HCT116 (cell line): ENCODE measurements around the gene ZBTB16. TPM values are rescaled to one million over a fixed set of nuclear protein-coding genes. Genes with fewer than 3 reads are reported as not detected.

ENCODE experiments used
- ATAC-seq: fragments of 200-7000 bp; cut with Tn5 transposase; 2 replicates; pipeline ENCODE4 v1.9.1; 2020; ENCODE audit warnings: mild to moderate bottlenecking, moderate library complexity
- BruUV-seq: library from RNA; stranded (reverse); fragments of 400-500 nt; replicated peaks from 2 replicates; lab custom pipeline; 2021; lab: Mats Ljungman, UMichigan
- CTCF ChIA-PET: fragments of 300-600 bp; sonication (Branson Sonifier 250); formaldehyde crosslinking; loops from one replicate; lab custom pipeline; 2021; ENCODE audit warnings: antibody characterized with exemption; lab: Charles Lee
- POLR2A ChIA-PET: fragments of 300-600, 350-600 bp; sonication (Branson Sonifier 250); formaldehyde crosslinking; loops from one replicate; lab custom pipeline; 2021; ENCODE audit warnings: antibody characterized with exemption; lab: Charles Lee
- RAD21 ChIA-PET, 2 experiments: fragments of 300-600 bp; sonication (Branson Sonifier 250); formaldehyde crosslinking; loops; one replicate each; lab custom pipeline; 2023; ENCODE audit warnings: low total read pairs in 2 of 2; ENCODE audit not compliant: uncharacterized antibody in 2 of 2, unreplicated experiment in 2 of 2, low non-redundant PET in 1 of 2; lab: Charles Lee
- DNase-seq: peaks from one replicate; pipeline ENCODE4 v3.0.0-alpha.2; 2010; ENCODE audit warnings: low read depth, low spot score
- H2AFZ ChIP-seq: fragments of 200-600 bp; shearing (Covaris generic), sonication (generic); 2 replicates; pipeline ENCODE4 v1.6.1; 2017; ENCODE audit warnings: low read depth, mixed run types, mixed read lengths, antibody characterized with exemption, low read length; ENCODE audit not compliant: poor library complexity, severe bottlenecking
- H3K27ac ChIP-seq: 2 replicates; pipeline ENCODE4 v1.5.1; 2012; ENCODE audit warnings: low read depth, low read length
- H3K27me3 ChIP-seq: fragments of 200-600 bp; sonication (generic); 2 replicates; pipeline ENCODE4 v1.6.1; 2016; ENCODE audit warnings: mixed run types, low read length, mixed read lengths; ENCODE audit not compliant: insufficient read depth
- H3K36me3 ChIP-seq, 2 experiments: fragments of 200-500 bp in 1 of 2; fragments of 200-600 bp in 1 of 2; sonication (Bioruptor generic) in 1 of 2; sonication (generic) in 1 of 2; 2 replicates each; pipeline versions ENCODE4 v1.5.1 to v1.6.1; 2014 to 2016; ENCODE audit warnings: low read length in 2 of 2, inconsistent platforms in 1 of 2, mixed read lengths in 1 of 2, mixed run types in 1 of 2; ENCODE audit not compliant: insufficient read depth in 2 of 2, control insufficient read depth in 1 of 2
- H3K4me1 ChIP-seq, 2 experiments: fragments of 200-600 bp in 1 of 2; sonication (generic) in 1 of 2; 2 replicates each; pipeline versions ENCODE4 v1.5.1 to v1.6.1; 2012 to 2017; ENCODE audit warnings: low read length in 2 of 2, inconsistent platforms in 1 of 2, mild to moderate bottlenecking in 1 of 2, mixed read lengths in 1 of 2, mixed run types in 1 of 2, moderate library complexity in 1 of 2; ENCODE audit not compliant: insufficient read depth in 2 of 2, control insufficient read depth in 1 of 2
- H3K4me2 ChIP-seq: fragments of 200-600 bp; sonication (generic); 2 replicates; pipeline ENCODE4 v1.6.1; 2017; ENCODE audit warnings: mixed run types, low read length, mixed read lengths
- H3K4me3 ChIP-seq, 2 experiments: fragments of 200-600 bp in 1 of 2; sonication (generic) in 1 of 2; replicated peaks in 1 of 2; 2 replicates each; pipeline ENCODE4 v1.5.1; 2011 to 2016; ENCODE audit warnings: low read length in 2 of 2, control low read depth in 1 of 2, low read depth in 1 of 2, mild to moderate bottlenecking in 1 of 2, mixed read lengths in 1 of 2, mixed run types in 1 of 2
- H3K79me2 ChIP-seq: fragments of 200-600 bp; sonication (generic); 2 replicates; pipeline ENCODE4 v1.6.1; 2017; ENCODE audit warnings: mild to moderate bottlenecking, mixed run types, low read length, moderate library complexity, mixed read lengths; ENCODE audit not compliant: insufficient read depth
- H3K9ac ChIP-seq: fragments of 200-600 bp; sonication (generic); 2 replicates; pipeline ENCODE4 v1.6.1; 2016; ENCODE audit warnings: low read length, mixed read lengths
- H3K9me2 ChIP-seq: fragments of 200-600 bp; sonication (generic), shearing (Covaris generic); 2 replicates; pipeline ENCODE4 v1.6.1; 2017; ENCODE audit warnings: mixed run types, mild to moderate bottlenecking, moderate library complexity; ENCODE audit not compliant: insufficient read depth
- H3K9me3 ChIP-seq, 2 experiments: fragments of 200-500 bp in 1 of 2; fragments of 200-600 bp in 1 of 2; sonication (Bioruptor generic) in 1 of 2; sonication (generic) in 1 of 2; 2 replicates each; pipeline ENCODE4 v1.6.1; 2014 to 2017; ENCODE audit warnings: low read length in 2 of 2, mixed read lengths in 2 of 2, inconsistent platforms in 1 of 2, low read depth in 1 of 2, mild to moderate bottlenecking in 1 of 2, mixed run types in 1 of 2, moderate library complexity in 1 of 2; ENCODE audit not compliant: control insufficient read depth in 1 of 2, insufficient read depth in 1 of 2
- H4K20me1 ChIP-seq: fragments of 200-600 bp; sonication (generic), shearing (Covaris generic); 2 replicates; pipeline ENCODE4 v1.6.1; 2017; ENCODE audit warnings: mixed run types, mild to moderate bottlenecking, moderate library complexity; ENCODE audit not compliant: insufficient read depth
- ATF3 ChIP-seq: IDR thresholded peaks from 2 replicates; pipeline ENCODE4 v1.6.1; 2012
- CBX3 ChIP-seq: IDR thresholded peaks from 2 replicates; pipeline ENCODE4 v1.6.1; 2012; ENCODE audit warnings: low read depth
- CEBPB ChIP-seq: IDR thresholded peaks from 2 replicates; pipeline ENCODE4 v1.6.1; 2012; ENCODE audit warnings: low read depth
- EGR1 ChIP-seq: IDR thresholded peaks from 2 replicates; pipeline ENCODE4 v1.6.1; 2012; ENCODE audit warnings: low read depth
- EZH2 ChIP-seq: fragments of 200-600 bp; sonication (generic); IDR thresholded peaks from 2 replicates; pipeline ENCODE4 v1.6.1; 2017; ENCODE audit warnings: antibody characterized with exemption, mixed run types
- EZH2phosphoT487 ChIP-seq: fragments of 200-600 bp; IDR thresholded peaks from 2 replicates; pipeline ENCODE4 v1.6.1; 2018; ENCODE audit warnings: antibody characterized with exemption, borderline replicate concordance
- FOSL1 ChIP-seq: IDR thresholded peaks from 2 replicates; pipeline ENCODE4 v1.6.1; 2012; ENCODE audit warnings: low read depth
- JUND ChIP-seq: IDR thresholded peaks from 2 replicates; pipeline ENCODE4 v1.6.1; 2012
- MAX ChIP-seq: IDR thresholded peaks from 2 replicates; pipeline ENCODE4 v1.6.1; 2012
- POLR2A ChIP-seq: IDR thresholded peaks from 2 replicates; pipeline ENCODE4 v1.7.0; 2011; ENCODE audit warnings: borderline replicate concordance; ENCODE audit not compliant: insufficient read depth, insufficient read length; ENCODE audit errors: extremely low read depth
- POLR2AphosphoS5 ChIP-seq: IDR thresholded peaks from 2 replicates; pipeline ENCODE4 v1.6.1; 2011; ENCODE audit warnings: mild to moderate bottlenecking, low read depth, low read length, moderate library complexity
- REST ChIP-seq: IDR thresholded peaks from 2 replicates; pipeline ENCODE4 v1.6.1; 2012; ENCODE audit warnings: low read depth
- SIN3A ChIP-seq: IDR thresholded peaks from 2 replicates; pipeline ENCODE4 v1.6.1; 2012; ENCODE audit warnings: low read depth
- SP1 ChIP-seq: IDR thresholded peaks from 2 replicates; pipeline ENCODE4 v1.6.1; 2012; ENCODE audit warnings: low read depth
- SRF ChIP-seq: IDR thresholded peaks from 2 replicates; pipeline ENCODE4 v1.6.1; 2012; ENCODE audit warnings: low read depth
- TCF7L2 ChIP-seq: IDR thresholded peaks from 2 replicates; pipeline ENCODE4 v1.7.0; 2011; ENCODE audit warnings: borderline replicate concordance, inconsistent platforms; ENCODE audit not compliant: insufficient read depth, insufficient read length; ENCODE audit errors: extremely low read depth
- ZBTB33 ChIP-seq: IDR thresholded peaks from 2 replicates; pipeline ENCODE4 v1.6.1; 2011; ENCODE audit warnings: mild to moderate bottlenecking, low read length, moderate library complexity; ENCODE audit not compliant: insufficient replicate concordance; ENCODE audit errors: extremely low read depth
- intact Hi-C: fragments of 100-400 bp; cut with micrococcal nuclease; formaldehyde crosslinking; loops from 2 replicates; pipeline ENCODE4 v1.10.0; 2022
- total RNA-seq: library from RNA; stranded (reverse); gene quantifications from one replicate; pipeline ENCODE4 v1.2.1, GENCODE V29; 2021; ENCODE audit not compliant: unreplicated experiment

Gene ZBTB16
- total RNA-seq, 1 experiment from 2014 or later: 0.30 TPM

GRCh38 chr11:114016986-114017385 lies 42.5 kb upstream of the ZBTB16 start:
- Histone ChIP-seq H3K27ac (no peak overlapping the region), H3K36me3 (no peaks in the 10 kb centered on the region), H3K79me2 (no peaks in the 10 kb centered on the region), H3K4me2 (no peak overlapping the region), H3K9me2 (no peaks in the 10 kb centered on the region), H4K20me1 (no peaks in the 10 kb centered on the region), H2AFZ (no peak overlapping the region), H3K9ac (no peak overlapping the region), H3K4me1 (no peaks in the 10 kb centered on the region), H3K9me3 (no peaks in the 10 kb centered on the region), H3K4me3 (no peak overlapping the region), H3K27me3 (peaks cover 8% of the 10 kb centered on the region; the same call in 1 of the 2 replicates)
- intact Hi-C loops: no loop called here
- DNase-seq (no peak), ATAC-seq (no peak)
- POLR2A ChIA-PET: no interaction called here
- RAD21 ChIA-PET: no interaction called here
- CTCF ChIA-PET: interaction anchor here (0.8 kb wide), 1 partner anchor 19 kb away, joined by 3 read pairs; no protein-coding TSS in a partner anchor
- TF ChIP-seq TCF7L2 (no peak), CEBPB (no peak), SIN3A (no peak), FOSL1 (no peak), REST (no peak), EZH2phosphoT487 (no peak), POLR2A (no peak), ZBTB33 (no peak), MAX (no peak), JUND (no peak), CBX3 (no peak), EZH2 (no peak), EGR1 (no peak), SP1 (no peak), ATF3 (no peak), POLR2AphosphoS5 (no peak), SRF (no peak)
- no TSS peak for BruUV-seq
